A549 (cell line): ENCODE measurements around the gene ARTN. TPM values are rescaled to one million over a fixed set of nuclear protein-coding genes. Genes with fewer than 3 reads are reported as not detected.
A peak's percentile ranks its signal among the peaks of the same experiment; 100 is the strongest.

Source experiments
- ATAC-seq, 2 experiments: fragments of 200-7000 bp in 1 of 2; fragments of >200 bp in 1 of 2; cut with Nextera tagmentation in 1 of 2; cut with Tn5 transposase in 1 of 2; 3 replicates each; pipeline versions ENCODE4 v1.8.0 to v1.9.1; 2018 to 2020; ENCODE audit warnings: mild to moderate bottlenecking in 1 of 2, moderate library complexity in 1 of 2
- CTCF ChIA-PET: fragments of 300-600 bp; sonication (Branson Sonifier 250); formaldehyde crosslinking; extraction: SDS; loops from one replicate; lab custom pipeline; 2021; ENCODE audit warnings: antibody characterized with exemption, inconsistent platforms; lab: Yijun Ruan, JAX
- POLR2A ChIA-PET: fragments of 350-600 bp; formaldehyde crosslinking; extraction: SDS; loops from one replicate; lab custom pipeline; 2021; ENCODE audit warnings: antibody characterized with exemption, inconsistent platforms; lab: Yijun Ruan, JAX
- DNase-seq, 2 experiments: peaks; one replicate each; pipeline versions ENCODE4 v3.0.0 to v3.0.0-alpha.2; 2011 to 2016; ENCODE audit warnings: low read depth in 1 of 2, low spot score in 1 of 2
- FAIRE-seq: peaks from 2 replicates; lab custom pipeline; 2011; peaks lifted over from hg19 to GRCh38; lab: Jason Lieb, UNC
- H3K27ac ChIP-seq, 2 experiments: fragments of >200 bp; sonication (Bioruptor Twin); formaldehyde crosslinking; 3 replicates each; pipeline ENCODE4 v1.5.1; 2016 to 2017
- H3K4me1 ChIP-seq: fragments of >200 bp; sonication (Bioruptor Twin); formaldehyde crosslinking; 3 replicates; pipeline ENCODE4 v1.6.1; 2016
- H3K4me2 ChIP-seq: fragments of >200 bp; sonication (Bioruptor Twin); formaldehyde crosslinking; 3 replicates; pipeline ENCODE4 v1.6.1; 2016
- H3K4me3 ChIP-seq: fragments of >200 bp; sonication (Bioruptor Twin); formaldehyde crosslinking; 3 replicates; pipeline ENCODE4 v1.5.1; 2016
- H3K9me3 ChIP-seq: fragments of >200 bp; sonication (Bioruptor Twin); formaldehyde crosslinking; 3 replicates; pipeline ENCODE4 v1.6.1; 2016
- BCL3 ChIP-seq: fragments of >200 bp; sonication (Bioruptor Twin); formaldehyde crosslinking; IDR thresholded peaks from 3 replicates; pipeline ENCODE4 v1.6.1; 2016
- BHLHE40 ChIP-seq: IDR thresholded peaks from 2 replicates; pipeline ENCODE4 v1.6.1; 2012; ENCODE audit warnings: low read depth, low read length, inconsistent platforms
- CBX8 ChIP-seq: fragments of 200-600 bp; sonication (generic); IDR thresholded peaks from 2 replicates; pipeline ENCODE4 v1.6.1; 2016
- CEBPB ChIP-seq, 2 experiments: fragments of >200 bp in 1 of 2; sonication (Bioruptor Twin) in 1 of 2; formaldehyde crosslinking in 1 of 2; IDR thresholded peaks; 2 replicates each; pipeline ENCODE4 v1.6.1; 2012 to 2016
- CHD2 ChIP-seq: fragments of 150-350 bp; IDR thresholded peaks from 2 replicates; pipeline ENCODE4 v1.6.1; 2014; ENCODE audit warnings: low read length; ENCODE audit not compliant: partially characterized antibody
- CHD4 ChIP-seq: fragments of 200-600 bp; sonication (generic); IDR thresholded peaks from 2 replicates; pipeline ENCODE4 v1.6.1; 2016; ENCODE audit warnings: antibody characterized with exemption, mild to moderate bottlenecking, borderline replicate concordance
- EHF ChIP-seq: fragments of 250-450 bp; sonication (Bioruptor Pico); IDR thresholded peaks from 2 replicates; pipeline ENCODE4 v1.5.0; 2020; ENCODE audit warnings: mild to moderate bottlenecking
- ELK1 ChIP-seq: fragments of 150-350 bp; IDR thresholded peaks from 2 replicates; pipeline ENCODE4 v1.6.1; 2014; ENCODE audit warnings: low read depth, mild to moderate bottlenecking, low read length
- GATA3 ChIP-seq: IDR thresholded peaks from 2 replicates; pipeline ENCODE4 v1.6.1; 2012; ENCODE audit warnings: borderline replicate concordance
- HDAC2 ChIP-seq: fragments of 200-600 bp; sonication (generic); IDR thresholded peaks from 2 replicates; pipeline ENCODE4 v1.6.1; 2016
- HEYL ChIP-seq: fragments of 250-450 bp; sonication (Bioruptor Pico); IDR thresholded peaks from 2 replicates; pipeline ENCODE4 v1.8.0; 2021; ENCODE audit warnings: mild to moderate bottlenecking, moderate library complexity
- HMGXB4 ChIP-seq: fragments of 250-450 bp; sonication (Bioruptor Pico); IDR thresholded peaks from 2 replicates; pipeline ENCODE4 v1.5.0; 2021; ENCODE audit warnings: mild to moderate bottlenecking, moderate library complexity, borderline replicate concordance
- HOXA7 ChIP-seq: fragments of 250-450 bp; sonication (Bioruptor Pico); IDR thresholded peaks from 2 replicates; pipeline ENCODE4 v1.5.0; 2020; ENCODE audit warnings: mild to moderate bottlenecking, moderate library complexity
- HOXB5 ChIP-seq: fragments of 250-450 bp; sonication (Bioruptor Pico); IDR thresholded peaks from 2 replicates; pipeline ENCODE4 v1.5.0; 2020; ENCODE audit warnings: mild to moderate bottlenecking, moderate library complexity
- KDM5A ChIP-seq: fragments of 200-600 bp; sonication (generic); IDR thresholded peaks from 2 replicates; pipeline ENCODE4 v1.6.1; 2016; ENCODE audit warnings: antibody characterized with exemption, mild to moderate bottlenecking
- NFE2L2 ChIP-seq: fragments of 150-350 bp; conservative IDR thresholded peaks from 2 replicates; pipeline ENCODE4 v1.6.1; 2014; ENCODE audit warnings: low read length
- NR3C1 ChIP-seq: fragments of >200 bp; sonication (Bioruptor Twin); formaldehyde crosslinking; IDR thresholded peaks from 3 replicates; pipeline ENCODE4 v1.6.1; 2017
- PHF8 ChIP-seq: fragments of 200-600 bp; sonication (generic); IDR thresholded peaks from 2 replicates; pipeline ENCODE4 v1.6.1; 2016; ENCODE audit warnings: low read depth, mild to moderate bottlenecking, antibody characterized with exemption, moderate library complexity, borderline replicate concordance
- REST ChIP-seq: fragments of 200-600 bp; sonication (generic); IDR thresholded peaks from 2 replicates; pipeline ENCODE4 v1.6.1; 2016; ENCODE audit warnings: antibody characterized with exemption, mild to moderate bottlenecking, moderate library complexity
- RNF2 ChIP-seq: fragments of 200-600 bp; sonication (generic); IDR thresholded peaks from 2 replicates; pipeline ENCODE4 v1.6.1; 2016; ENCODE audit warnings: low read depth, mild to moderate bottlenecking, antibody characterized with exemption, moderate library complexity, borderline replicate concordance
- SMC3 ChIP-seq: fragments of >200 bp; sonication (Bioruptor Twin); formaldehyde crosslinking; IDR thresholded peaks from 3 replicates; pipeline ENCODE4 v1.6.1; 2018; ENCODE audit warnings: inconsistent platforms
- SREBF2 ChIP-seq: fragments of 450-650 bp; IDR thresholded peaks from 2 replicates; pipeline ENCODE4 v1.6.1; 2014; ENCODE audit warnings: mild to moderate bottlenecking, moderate library complexity
- TFCP2L1 ChIP-seq: fragments of 250-450 bp; sonication (Bioruptor Pico); IDR thresholded peaks from 2 replicates; pipeline ENCODE4 v1.5.0; 2021; ENCODE audit warnings: mild to moderate bottlenecking
- USF2 ChIP-seq: fragments of 450-650 bp; IDR thresholded peaks from 2 replicates; pipeline ENCODE4 v1.6.1; 2014; ENCODE audit warnings: antibody characterized with exemption
- ZC3H11A ChIP-seq: fragments of 450-650 bp; IDR thresholded peaks from 2 replicates; pipeline ENCODE4 v1.6.1; 2014; ENCODE audit warnings: antibody characterized with exemption, mild to moderate bottlenecking
- WGBS: methylation state at CpG from one replicate; pipeline ENCODE4 v1.1.6; 2017; ENCODE audit errors: missing lambda C conversion rate; 5-methylcytosine and 5-hydroxymethylcytosine counted together
- polyA plus RNA-seq, 4 experiments: library from polyadenylated mRNA; depleted of rRNA in 3 of 4; stranded (reverse); fragments of >200 nt; fragmentation: RNase III in 1 of 4; extraction: RNeasy Plus Mini Kit Qiagen cat#74134 plus additional on column Dnase treatment in 1 of 4; gene quantifications; 2 replicates in 3 of 4; 3 replicates in 1 of 4; pipeline ENCODE4 v1.2.3, GENCODE V29; 2011 to 2017

The ARTN gene
- polyA plus RNA-seq, 2 of the 4 experiments (the other 2 are of a cell fraction), result 0.21 to 0.53 TPM

GRCh38 chr1:43975249-43975961 lies 41.8 kb downstream of the ARTN start:
- H3K4me2 ChIP-seq, result peak overlapping the region; percentile 79
- peaks cover 39% of the 10 kb centered on the region; the same call in 2 of the 3 replicates for H3K4me1 ChIP-seq
- no peak for FAIRE-seq
- no peaks in the 10 kb centered on the region for H3K9me3 ChIP-seq
- CTCF ChIA-PET, result interaction anchor here (0.9 to 3.1 kb wide), 9 partner anchors 14 to 212 kb away, joined by 3 to 15 read pairs (median 4); no protein-coding TSS in a partner anchor
- DNase-seq, result no peak
- H3K4me3 ChIP-seq, result peak overlapping the region; percentile 95
- WGBS, result 10% methylated on average over 9 of the region's 34 CpGs
- H3K27ac ChIP-seq, result peak overlapping the region; percentile 94 to 95
- POLR2A ChIA-PET, result interaction anchor here (1.5 kb wide), 1 partner anchor 325 kb away, joined by 5 read pairs; the partner anchor contains the start of gene KDM4A
- peak; percentile 3 to 13; a peak in 4 of 6 replicates for ATAC-seq
- TF ChIP-seq SMC3, result no peak
- no peak for TF ChIP-seq KDM5A
- no peak for TF ChIP-seq NFE2L2
- TF ChIP-seq HDAC2, result no peak
- no peak for TF ChIP-seq TFCP2L1
- no peak for TF ChIP-seq CBX8
- TF ChIP-seq HOXA7 (CRISPR knock-in tag), result no peak
- TF ChIP-seq HEYL (CRISPR knock-in tag), result no peak
- no peak for TF ChIP-seq HOXB5 (CRISPR knock-in tag)
- no peak for TF ChIP-seq SREBF2
- TF ChIP-seq ZC3H11A, result no peak
- no peak for TF ChIP-seq EHF (CRISPR knock-in tag)
- no peak for TF ChIP-seq RNF2
- no peak for TF ChIP-seq GATA3
- TF ChIP-seq BHLHE40, result no peak

- ChIA-PET POLR2A (no interaction called here), CTCF (interaction anchor here (0.9 to 3.1 kb wide), 7 partner anchors 29 to 212 kb away, joined by 3 to 15 read pairs (median 6); no protein-coding TSS in a partner anchor)
- no peak for FAIRE-seq
- Histone ChIP-seq H3K4me2 (peak overlapping the region; percentile 79), H3K9me3 (no peaks in the 10 kb centered on the region), H3K4me1 (peaks cover 40% of the 10 kb centered on the region; the same call in 2 of the 3 replicates), H3K27ac (peak overlapping the region in 1 of 2 experiments; percentile 95; a peak in 3 of 6 replicates), H3K4me3 (peak overlapping the region; percentile 95)
- no peak for ATAC-seq
- TF ChIP-seq CHD2 (no peak), BHLHE40 (no peak), TFCP2L1 (no peak), CEBPB (IDR thresholded peaks at IDR 0.05) (no peak), USF2 (no peak), ELK1 (no peak), HMGXB4 (CRISPR knock-in tag) (no peak)
- no peak for DNase-seq
- WGBS, result 81% methylated on average over 2 of the region's 4 CpGs
Measured at GRCh38 chr1:43976045-43976444, 42.4 kb downstream of the ARTN start.

- ChIA-PET CTCF (interaction anchor here (1.2 to 1.8 kb wide), 4 partner anchors 19 to 213 kb away, joined by 3 to 7 read pairs (median 5); no protein-coding TSS in a partner anchor), POLR2A (no interaction called here)
- H3K27ac ChIP-seq, result no peak overlapping the region
- H3K4me1 ChIP-seq, result peaks cover 37% of the 10 kb centered on the region; the same call in 2 of the 3 replicates
- no peak for DNase-seq
- no peak for FAIRE-seq
- H3K4me3 ChIP-seq, result no peak overlapping the region
- no peaks in the 10 kb centered on the region for H3K9me3 ChIP-seq
- 96% methylated on average over 8 of the region's 8 CpGs for WGBS
- no peak overlapping the region for H3K4me2 ChIP-seq
- ATAC-seq, result no peak
- no peak for TF ChIP-seq TFCP2L1
- no peak for TF ChIP-seq REST
- TF ChIP-seq CHD4, result no peak
- TF ChIP-seq BCL3, result no peak
- no peak for TF ChIP-seq BHLHE40
- TF ChIP-seq PHF8, result no peak
- no peak for TF ChIP-seq NR3C1
- TF ChIP-seq CHD2, result no peak
Measured at GRCh38 chr1:43976890-43977289, 43.3 kb downstream of the ARTN start.
